Heart left ventricle (tissue), 13 donors: ENCODE data around the gene CYB5B.

Source experiments
- CTCF ChIP-seq, 12 donors: fragments of 200-600 bp; sonication (generic) in 4 of 12; IDR thresholded peaks; one replicate each; pipeline versions ENCODE4 v1.5.0 to v1.8.0; 2018 to 2022; ENCODE audit warnings: antibody characterized with exemption in 12 of 12, mild to moderate bottlenecking in 5 of 12
- POLR2A ChIP-seq, 2 donors: fragments of 450-650 bp; IDR thresholded peaks; one replicate each; pipeline ENCODE4 v1.6.1; 2017; ENCODE audit warnings: antibody characterized with exemption in 2 of 2, mild to moderate bottlenecking in 2 of 2, moderate library complexity in 2 of 2
- donor health status: ischemic (EF 13 %, LVEDD 7.1; RV severe dilation, severe dysfunction).
- donor health status: DM: no; HTN: yes; CAD: no.
- donor health status: DM: no; HTN: no; CAD: no.
- donor health status: ischemic (EF 25% LVEDD 6.9; RV normal size, moderate dysfunction).
- donor health status: ischemic (EF 25% LVEDD 5.7; RV mildly dilated, moderate dysfunction).
- donor health status: ischemic (EF 35%, LVEDD 5.7; RV mildly dilated, moderate dysfunction).
- donor health status: nonischemic (EF 11% LVEDD 7.7; RV severe dilation, severe dysfunction).
- donor health status: DM: yes; HTN: yes; CAD: no.
- donor health status: PGD.
- donor health status: ischemic (EF 29% LVEDD 5.4; RV normal size, mild dysfunction).
- donor health status: nonischemic (EF 23%, LVEDD 6.1; RV moderate dilation, normal function).

DNA sequence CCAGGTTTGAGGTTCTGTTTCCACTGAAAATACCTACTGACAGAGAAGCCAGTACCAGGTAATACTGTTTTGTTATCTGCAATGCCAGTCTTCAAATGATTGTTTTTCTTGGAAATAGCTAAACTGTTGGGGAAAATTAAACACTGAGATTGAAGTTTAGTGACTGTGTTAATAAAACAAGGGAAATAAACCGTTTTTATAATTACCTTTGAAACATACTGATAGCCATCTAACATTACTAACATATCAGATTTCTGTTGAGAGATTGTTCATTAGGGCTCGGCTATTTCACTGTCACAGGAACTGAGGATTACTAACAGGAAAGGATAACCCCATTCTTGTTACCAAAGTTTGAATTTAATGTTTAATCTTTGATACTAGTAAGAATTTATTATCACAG, 42.1 kb downstream of the CYB5B start:
- TF ChIP-seq POLR2A (IDR thresholded peaks at IDR 0.05) (no peak), CTCF (IDR thresholded peaks at IDR 0.05) (no peak)
